ENCODE data around the gene DCLK1.

DCLK1 gene

DNA sequence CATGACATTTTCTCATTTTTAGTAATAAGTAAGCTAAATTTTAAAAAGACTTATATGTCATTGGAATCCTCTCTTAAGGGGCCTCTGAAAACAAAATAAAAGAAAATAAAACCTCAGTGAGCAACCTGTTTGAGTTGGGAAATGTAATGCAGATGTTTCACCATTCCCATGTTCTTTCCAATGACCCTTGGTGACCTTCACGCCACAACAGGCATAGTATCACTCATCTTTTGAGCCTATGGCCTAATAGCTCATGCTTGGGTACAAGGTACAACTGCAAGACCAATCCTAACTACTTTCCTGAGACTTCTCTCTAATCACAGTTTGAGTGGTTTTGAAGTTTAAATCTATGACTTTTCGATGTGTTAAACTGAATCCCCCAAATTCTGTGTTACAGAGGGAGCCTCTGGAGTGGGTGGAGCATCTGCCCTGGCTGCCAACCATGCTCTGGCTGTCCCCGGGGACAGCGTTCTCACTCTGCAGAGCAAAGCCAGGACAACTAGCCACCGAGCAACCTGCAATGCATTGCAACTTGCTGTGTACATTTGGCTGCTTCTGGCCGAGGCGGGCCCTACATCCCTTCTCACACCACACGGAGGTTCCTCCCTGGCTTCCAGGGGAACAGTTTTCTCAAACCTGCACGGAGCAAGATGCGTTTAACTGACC lies 346.8 kb downstream of the DCLK1 start:
- no peak for DNase-seq (ENCODE audit: low read depth)

DNA sequence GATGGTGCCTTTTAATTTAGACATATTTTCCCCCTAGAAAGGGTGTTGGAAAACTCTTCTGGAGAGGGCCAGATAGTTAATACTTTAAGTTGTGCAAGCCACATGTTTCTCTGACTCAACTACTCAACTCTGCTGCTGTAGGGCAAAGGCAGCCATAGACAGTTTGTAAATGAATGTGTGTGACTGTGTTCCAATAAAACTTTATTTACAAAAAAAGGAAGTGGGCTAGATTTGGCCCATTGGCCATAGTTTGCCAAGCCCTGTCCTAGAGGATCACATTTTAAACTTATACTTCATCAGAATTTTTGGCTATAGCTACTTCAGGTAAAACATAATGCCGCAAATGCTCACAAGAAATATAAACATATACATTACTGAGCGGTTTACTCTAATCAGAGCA lies 348.4 kb downstream of the DCLK1 start:
- no peak for DNase-seq (ENCODE audit: low read depth)

DNA sequence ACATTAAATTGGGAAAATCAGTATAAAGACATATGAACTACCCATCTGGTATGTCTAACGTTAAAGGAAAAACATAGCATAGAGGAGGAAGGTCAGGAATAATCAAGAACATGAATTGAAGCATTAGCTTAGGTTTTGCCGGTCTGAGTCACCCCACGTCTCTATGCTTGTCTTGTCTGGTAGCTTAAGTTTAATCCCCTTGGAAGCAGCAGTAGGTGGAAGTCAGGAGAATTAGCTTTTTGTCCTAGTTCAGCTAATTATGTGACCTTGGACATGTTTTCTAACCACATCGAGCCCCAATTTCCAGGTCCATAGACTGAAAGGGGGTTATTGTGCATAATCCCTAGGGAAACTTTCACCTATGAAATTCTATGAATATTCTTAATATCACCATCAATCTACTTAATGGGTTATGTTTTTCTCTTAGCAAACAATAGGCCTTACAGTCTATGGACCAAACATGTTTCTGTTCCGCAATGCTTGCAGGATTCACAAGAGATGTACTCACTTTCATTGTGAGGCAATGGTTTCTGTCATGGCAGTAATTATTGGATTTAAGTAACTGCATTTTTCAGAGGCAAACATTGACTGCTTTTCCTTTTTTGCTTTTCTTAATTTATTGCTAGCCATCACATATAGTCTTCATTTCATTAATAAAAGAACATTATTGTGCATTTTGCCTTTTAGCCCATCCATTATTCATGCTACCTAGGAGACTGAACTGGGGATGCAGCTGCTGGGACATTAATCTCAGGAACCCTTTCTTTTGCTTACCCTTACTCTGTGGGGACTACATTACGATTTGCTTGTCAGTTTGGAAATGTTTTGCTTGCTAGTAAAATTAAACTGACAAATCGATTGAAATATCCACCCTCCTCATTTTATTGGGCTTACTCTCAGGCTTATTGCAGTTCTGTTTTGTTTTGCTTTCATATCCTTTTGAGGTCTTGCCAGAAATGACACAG lies 349.9 kb downstream of the DCLK1 start:
- DNase-seq (ENCODE audit: low read depth), result no peak

DNA sequence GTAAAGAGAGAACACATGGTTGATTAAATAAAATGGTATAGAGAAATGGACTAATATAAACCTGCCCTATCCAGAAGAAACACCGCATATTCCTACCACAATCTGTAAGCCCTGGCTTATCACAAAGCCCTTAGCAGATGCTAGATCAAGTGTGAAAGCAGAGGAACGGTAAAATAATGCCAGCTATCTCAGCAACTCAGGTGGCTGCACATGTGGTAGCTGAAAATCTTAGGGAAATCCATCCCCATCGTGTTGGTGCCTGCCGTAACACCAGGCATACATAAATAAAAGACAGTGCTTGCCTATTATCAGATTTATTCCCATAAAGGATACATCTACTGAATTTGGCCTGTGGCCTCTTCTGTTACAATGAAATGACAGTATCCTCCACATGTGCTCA lies 350.6 kb downstream of the DCLK1 start:
- DNase-seq (ENCODE audit: low read depth), result no peak

DNA sequence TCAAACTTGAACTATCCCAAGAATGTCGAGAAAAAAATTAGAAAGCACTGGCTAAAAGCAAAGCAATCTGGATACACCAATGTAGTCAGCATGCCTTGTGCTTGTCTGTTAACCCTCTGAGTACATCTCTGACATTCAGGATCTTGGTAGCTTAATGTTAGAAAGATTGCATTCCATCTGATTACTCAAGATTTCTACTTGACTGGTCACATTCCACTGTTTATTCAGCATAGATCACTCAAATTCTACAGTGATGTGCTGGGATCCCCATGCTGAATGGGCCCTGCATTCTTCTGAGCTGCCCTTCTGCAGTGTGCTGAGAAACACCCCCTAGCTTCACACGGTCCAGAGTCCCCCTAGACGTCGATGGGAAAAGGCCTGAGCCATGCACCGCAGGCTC lies 359.3 kb downstream of the DCLK1 start:
- peak; percentile 71 for DNase-seq (ENCODE audit: low read depth)

DNA sequence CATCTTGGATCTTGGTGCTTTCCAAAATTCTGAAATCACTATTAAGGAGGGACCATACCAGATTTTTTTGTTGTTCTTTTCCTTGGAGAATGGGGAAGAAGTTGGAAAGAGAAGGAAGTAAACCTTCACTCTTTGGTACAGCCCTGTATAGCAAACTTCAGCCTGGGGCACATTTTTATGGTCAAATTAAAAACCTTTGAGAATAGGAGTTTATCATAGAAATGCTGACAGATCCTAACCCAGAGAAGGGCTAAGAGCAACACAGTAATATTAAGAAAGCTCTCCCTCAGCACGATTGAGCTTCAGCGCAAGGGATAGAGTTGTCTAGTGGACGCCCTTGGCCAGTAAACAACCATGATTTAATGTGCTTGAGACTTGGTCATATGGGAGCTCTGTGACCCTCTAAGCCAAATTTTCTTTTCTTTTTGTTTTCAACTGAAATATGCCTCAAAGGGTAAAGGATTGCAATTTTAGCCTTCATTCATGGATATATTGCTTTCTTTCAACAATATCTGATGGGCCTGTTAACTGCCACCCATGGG lies 360.4 kb downstream of the DCLK1 start:
- DNase-seq (ENCODE audit: low read depth), result no peak

DNA sequence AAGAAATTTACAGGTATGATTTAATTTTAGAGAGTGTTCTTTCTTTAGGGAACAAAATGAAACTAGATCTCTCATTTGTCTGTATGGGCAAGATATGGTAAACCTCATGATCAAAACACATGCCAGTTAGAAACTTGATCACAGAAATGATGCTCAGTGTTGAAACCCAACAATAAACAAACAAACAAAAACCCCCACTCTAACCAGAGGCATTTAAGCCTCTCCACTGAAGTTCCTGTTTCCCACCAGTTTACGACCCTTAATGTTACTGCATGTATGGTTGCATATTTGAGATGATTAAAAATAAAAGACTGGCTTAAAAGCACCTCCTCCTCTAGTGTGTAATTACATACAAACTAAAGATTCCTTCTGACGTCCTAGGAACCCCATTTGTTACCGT lies 361.4 kb downstream of the DCLK1 start:
- no peak for DNase-seq (ENCODE audit: low read depth)

DNA sequence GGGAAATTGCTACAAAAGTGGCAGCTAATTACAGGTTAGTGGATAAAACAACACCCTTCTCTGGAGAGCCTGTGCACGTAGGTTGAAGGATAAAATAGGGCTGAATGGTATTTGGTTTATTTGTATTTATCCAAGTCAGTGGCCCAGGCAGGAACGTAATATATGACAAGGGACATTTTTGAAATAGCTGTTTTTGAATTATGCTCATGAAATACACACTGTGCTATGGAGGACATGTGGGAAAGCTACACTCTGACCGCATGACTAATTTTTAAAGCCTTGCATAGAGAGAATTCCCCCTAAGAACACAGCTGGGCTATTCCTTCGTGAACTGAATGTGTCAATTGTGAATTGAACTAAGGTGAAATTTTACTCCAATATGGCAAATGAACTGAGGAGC lies 362.6 kb downstream of the DCLK1 start:
- peak; percentile 70 for DNase-seq (ENCODE audit: low read depth)

DNA sequence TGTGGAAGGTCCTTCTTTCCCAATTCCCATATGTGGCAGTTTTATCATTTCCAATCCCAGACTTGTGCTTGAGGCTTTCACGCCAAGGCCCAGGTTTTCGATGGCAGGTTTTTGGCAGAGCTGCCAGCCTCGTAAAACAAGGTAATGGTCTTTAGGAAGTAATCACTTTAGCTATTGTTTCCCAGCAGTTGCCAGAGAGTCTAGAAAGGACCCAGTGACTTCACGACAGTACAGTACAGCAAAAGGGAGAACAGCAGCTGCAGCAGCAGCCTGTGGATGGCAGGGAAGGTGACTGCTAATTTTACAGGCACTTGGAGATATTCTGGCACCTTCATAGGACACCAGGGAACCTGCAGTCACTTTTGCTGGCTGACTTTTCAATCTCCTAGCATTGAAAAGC lies 363.1 kb downstream of the DCLK1 start:
- no peak for DNase-seq (ENCODE audit: low read depth)

DNA sequence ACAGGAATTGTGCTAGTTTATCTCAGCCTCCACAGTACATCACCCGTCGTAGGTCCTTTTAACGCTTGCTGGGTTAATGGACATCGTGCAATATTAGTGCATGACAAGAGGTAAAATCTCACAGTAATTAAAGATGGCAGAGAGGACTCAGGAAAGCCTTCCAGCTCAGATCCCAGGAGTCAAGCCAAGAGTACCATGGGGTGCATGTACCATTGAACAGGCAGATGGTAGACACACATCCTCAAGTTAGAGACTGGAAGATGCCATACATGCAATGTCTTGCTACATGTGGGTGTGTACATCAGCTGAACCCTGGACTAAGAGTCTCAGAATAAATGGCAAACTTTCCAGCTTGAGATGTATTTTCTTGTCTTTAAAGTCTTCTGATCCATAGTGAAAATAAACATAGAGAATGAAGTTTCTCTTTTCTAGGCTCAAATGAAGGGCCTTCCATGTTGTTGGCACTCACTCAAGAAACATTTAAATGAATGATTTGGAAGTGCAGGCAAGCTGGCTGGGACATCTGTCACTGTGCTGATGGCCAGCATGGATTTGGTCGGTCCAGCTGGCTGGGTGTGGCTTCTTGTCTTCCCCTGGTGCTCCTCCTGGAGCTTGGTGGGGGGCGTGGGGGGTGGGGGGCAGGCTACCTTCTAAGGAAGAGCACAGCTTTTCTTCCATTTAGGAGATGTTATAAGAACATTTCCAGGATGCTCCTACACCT lies 363.8 kb downstream of the DCLK1 start:
- no peak for DNase-seq (ENCODE audit: low read depth)

DNA sequence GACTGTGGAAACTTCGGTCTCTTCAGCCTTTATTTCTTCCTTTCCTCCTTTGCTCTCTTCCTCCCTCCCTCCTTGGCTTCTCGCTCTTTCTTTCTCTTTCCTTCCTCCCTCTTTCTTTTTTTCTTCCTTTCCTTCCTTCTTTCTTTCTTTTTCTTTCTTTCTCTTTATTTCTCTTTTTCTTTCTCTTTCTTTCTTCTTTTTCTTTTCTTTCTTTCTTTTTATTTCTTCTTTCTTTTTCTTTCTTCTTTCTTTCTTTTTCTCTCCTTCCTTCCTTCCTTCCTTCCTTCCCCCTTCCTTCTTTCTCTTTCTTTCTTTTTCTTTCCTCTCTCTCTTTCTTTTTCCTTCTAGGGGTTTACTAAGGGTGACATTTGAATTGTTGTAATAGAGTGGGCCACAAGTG lies 364.5 kb downstream of the DCLK1 start:
- no peak for DNase-seq (ENCODE audit: low read depth)

DNA sequence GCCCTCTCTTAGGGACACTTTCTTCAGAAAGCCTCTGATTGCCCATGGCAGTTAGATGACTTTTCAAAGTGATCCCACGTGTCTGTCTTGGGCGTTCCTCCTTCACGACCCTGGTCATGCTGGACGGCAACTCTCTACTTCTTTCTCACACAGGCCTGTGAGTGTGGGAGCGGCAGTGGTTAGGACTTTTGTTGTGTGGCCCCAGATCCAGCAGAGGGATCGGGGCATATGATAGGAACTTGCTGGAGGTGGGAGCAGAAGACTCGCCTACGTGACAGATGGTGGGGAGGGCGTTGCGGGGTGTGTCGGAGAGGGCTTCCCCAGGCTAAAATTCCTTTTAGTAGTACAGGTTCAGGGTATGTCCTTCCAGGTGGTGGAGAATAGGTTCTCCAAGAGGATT lies 365.2 kb downstream of the DCLK1 start:
- DNase-seq (ENCODE audit: low read depth), result no peak

DNA sequence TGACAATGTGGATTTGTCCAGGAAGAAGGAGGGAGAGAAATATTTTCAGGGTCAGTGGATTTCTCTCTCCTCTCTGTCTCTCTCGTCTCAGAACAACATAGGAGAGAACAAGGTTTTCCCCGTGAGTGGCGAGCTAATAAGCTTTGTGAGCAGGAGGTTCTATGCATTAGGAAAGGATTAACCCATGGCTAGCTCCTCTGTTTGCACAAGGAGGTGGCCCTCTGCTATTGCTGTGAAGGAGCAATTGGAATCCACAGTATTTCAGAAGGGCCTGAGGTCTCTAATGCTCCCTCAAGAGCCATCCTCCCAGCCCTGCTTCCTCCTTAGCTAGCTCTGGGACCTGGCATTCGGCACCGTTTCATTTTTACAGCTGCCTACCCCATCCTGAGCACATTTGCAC lies 365.8 kb downstream of the DCLK1 start:
- no peak for DNase-seq (ENCODE audit: low read depth)

DNA sequence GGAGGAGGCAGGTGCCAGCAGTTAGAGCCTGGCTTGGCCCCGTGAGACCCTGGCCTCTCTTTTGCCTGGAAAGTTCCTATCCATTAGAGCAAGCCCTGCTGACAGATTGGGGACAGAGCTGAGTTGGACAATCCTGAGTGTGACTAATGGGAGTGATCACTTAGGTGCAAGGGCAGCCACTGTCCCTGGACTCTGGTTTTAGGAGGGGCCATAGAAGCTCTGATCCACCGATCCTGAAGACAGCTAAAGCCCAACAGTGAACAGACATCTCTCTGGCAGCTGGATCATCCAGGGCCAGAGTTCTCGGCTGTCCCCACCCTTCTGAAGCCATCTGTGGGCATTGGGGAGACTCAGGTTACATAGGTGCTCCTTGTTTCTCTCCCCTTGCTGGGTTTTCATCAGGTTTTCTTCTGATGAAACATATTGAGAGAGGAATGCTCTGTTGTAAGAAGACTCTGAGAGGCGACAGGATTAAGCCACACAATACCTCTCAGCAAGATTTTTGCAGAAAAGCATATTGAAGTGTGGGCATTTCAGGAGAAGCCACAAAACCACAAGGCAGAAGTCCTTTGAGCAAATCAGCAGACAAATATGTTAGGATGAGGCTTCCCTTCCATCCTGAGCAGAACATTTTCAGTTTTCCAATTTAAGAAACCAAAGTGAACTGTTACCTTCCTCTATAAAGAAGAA lies 366.7 kb downstream of the DCLK1 start:
- no peak for DNase-seq (ENCODE audit: low read depth)

DNA sequence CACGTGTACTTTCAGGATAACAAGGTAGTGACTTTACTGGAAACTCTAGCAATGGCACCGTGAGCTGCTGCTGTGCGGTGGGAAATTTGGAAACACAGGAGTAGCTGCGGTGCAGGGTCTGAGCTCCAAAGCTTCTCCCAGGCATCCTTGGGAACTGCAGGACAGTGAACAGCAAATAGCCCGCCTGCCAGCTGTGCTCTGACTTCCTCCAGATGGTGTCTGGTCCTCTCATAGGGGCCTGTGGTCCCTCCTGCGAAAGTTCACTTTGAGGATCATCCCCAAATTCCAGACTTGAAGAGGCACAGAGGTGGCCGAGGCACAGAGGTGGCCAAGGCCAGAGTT lies 367.4 kb downstream of the DCLK1 start:
- DNase-seq (ENCODE audit: low read depth), result no peak

DNA sequence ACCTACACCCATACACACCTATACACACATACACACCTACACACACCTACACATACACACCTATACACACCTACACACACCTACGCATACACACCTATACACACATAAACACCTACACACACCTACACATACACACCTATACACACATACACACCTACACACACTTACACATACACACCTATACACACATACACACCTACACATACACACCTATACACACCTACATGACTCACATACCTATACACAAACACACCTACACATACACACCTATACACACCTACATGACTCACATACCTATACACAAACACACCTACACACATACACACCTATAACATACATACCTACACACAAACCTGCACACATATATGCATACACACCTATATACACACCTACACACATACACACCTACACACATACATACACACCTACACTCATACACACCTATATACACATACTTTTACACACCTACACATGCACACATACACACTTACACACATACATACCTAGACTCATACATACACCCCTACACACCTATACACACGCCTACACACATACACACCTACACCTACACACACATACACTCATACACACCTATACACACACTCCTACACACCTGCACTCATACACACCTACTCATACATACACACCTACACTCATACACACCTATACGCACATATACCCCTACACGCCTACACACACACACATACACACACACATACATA lies 368.0 kb downstream of the DCLK1 start:
- DNase-seq (ENCODE audit: low read depth), result no peak

DNA sequence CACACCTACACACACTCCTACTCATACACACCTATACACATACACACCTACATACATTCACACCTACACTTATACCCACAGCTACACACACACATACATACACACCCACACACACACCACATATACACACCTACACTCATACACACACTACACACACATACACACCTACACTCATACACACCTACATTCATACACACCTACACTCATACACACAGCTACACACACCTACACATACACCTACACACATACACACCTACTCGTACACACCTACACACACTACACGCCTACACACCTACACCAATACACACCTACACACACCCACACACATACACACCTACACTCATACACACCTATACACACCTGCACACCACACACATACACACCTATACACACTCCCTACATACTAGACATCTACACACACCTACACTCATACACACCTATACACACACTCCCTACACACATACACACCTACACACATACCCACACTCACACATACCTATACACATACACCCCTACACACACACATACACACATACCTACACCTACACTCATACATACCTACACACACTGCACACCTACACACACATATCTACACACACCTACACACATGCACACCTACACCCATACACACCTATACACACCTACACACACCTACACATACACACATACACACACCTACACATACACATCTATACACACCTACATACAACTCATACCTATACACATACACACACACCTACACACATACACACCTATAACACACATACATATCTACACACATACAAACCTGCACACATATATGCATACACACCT lies 369.5 kb downstream of the DCLK1 start:
- no peak for DNase-seq (ENCODE audit: low read depth)

DNA sequence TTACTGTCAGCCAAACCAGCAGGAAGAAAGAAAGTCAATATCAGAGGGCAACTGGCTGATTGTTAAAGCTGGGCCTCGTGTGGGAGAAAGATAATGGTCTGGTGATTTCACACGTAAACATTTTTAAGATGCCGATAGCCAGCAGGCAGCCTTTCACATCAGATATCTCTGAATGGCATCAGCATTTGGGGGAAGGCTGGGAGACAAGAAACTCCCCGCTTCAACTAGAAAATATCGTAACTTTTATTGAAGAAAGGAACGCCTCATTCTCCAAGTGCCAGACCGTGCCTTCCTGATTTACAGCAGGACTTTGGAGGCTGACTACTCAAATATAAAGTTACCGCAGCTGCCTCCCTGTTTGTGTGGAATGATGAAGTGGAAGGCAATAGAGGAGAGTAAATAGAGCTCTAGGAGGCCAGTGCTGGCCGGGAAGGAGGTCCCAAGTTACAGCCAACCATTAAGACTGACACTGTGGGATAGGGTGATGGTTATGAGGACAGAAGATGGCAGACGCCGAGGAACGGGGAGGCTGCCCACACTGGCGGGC lies 370.4 kb downstream of the DCLK1 start:
- DNase-seq (ENCODE audit: low read depth), result no peak

DNA sequence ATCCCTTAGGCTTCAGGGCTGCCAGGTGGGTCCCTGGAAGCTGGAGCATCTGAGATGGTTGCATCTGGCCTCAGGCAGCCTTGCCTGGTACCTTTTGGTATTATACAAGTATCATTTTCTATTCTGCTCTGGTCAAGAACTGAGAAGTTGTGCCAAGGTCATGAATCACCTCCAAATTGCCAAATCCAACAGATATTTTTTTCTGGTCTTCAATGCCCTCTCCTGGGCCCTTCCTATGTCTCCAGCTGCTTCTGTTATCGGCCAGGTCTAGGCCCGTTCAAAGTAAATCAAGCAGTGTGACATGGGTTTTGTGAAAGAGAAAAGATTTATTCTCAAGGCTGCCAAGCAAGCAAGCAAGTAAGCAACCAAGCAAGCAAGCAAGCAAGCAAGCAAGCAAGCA lies 383.6 kb downstream of the DCLK1 start:
- no peak for DNase-seq (ENCODE audit: low read depth)

DNA sequence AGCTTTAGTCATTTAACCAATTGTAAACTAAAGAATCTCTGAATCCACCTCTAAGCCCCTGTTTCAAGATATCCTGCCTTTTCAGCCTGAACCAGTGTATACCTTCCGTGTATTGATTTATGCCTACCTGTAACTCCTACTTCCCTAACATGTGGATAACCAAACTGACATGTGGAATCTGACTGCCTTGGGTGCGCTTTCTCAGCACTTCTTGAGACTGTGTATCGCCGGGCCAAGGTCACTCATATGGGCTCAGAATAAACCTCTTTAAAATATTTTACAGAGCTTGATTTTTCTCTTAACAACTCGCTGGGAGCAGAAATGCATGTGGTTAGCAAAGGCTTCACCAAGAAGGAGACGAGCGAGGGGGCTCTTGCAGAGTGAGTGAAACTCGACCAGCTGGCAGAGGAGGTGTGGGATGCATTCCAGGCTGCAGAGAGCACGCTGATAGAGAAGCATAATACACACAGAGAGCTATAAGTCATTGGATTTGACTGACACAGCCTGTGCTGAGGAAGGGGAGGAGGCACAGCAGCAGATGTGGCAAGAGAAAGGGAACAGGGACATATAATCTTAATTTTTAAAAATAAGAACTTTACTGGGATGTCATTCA lies 386.5 kb downstream of the DCLK1 start:
- DNase-seq (ENCODE audit: low read depth), result no peak
